Stimulated activated CD8-positive, alpha-beta memory T cell treated with anti-CD3 and anti-CD28 coated beads, Interleukin-12 subunit alpha, Interleukin-12 subunit beta, amount 100 ng/mL, for 24 hours (primary cell): ENCODE data around the gene KCNH8.

Source experiments
- DNase-seq: peaks from one replicate; pipeline ENCODE4 v3.0.0-alpha.2; 2020; ENCODE audit errors: extremely low read depth

KCNH8 gene

DNA sequence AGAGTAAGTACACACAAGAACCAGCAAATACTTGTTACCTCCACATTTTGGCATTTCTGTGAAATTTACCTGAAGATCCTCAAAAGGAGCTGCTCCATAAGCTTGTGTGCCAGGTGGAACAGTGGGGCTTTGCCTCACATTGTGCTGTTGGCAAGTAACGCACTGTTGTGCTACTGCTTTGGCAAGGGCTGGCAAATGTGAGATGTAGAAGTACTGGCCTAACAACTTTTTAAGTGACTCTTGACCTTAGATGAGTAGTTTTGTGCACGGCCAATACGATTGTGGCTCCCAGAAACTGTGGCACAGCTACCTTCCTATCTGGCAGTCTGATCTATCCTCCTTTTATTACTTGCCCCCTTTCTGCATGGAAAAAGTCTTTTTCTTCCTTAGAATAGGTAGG lies 337.0 kb downstream of the KCNH8 start:
- DNase-seq = no peak

DNA sequence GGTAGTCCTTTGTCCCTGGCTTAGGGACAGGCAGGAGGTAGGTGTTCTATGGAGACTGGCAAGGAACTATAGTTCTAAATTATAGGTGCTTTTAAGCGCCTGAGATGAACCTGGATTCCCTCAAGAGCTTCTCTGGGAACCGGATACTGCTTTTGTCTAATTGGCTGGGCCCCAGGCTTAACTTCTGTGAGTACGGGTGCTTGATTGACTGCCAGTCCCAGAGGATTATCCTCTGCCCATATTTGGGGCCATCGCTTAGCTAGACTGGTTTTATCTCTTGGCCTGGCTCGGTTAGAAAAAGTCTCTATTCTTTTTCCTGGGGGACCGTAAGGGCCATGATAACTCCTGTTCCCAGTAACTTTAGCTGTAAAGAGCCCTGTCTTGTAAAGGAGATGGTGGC lies 339.1 kb downstream of the KCNH8 start:
- DNase-seq = no peak

DNA sequence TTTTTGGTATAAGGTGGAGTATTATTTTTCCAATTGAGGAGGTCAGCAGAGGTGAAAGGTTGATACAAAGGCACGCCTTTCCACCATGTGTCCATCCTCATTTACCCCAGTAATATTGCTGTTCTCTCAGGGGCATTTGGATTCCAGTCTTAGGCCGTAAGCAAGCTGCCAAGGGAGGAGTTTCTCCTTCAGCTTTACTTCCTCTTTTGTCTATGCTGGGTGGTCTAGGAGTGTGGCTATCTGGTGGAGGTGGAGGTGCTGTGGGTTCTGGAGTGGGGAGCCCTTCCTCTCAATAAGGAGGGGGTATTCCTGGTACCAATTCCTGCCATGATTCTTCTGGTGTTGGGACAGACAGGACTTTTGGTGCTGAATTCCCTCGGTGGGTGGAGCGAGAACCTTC lies 340.6 kb downstream of the KCNH8 start:
- DNase-seq = no peak

GRCh38 chr3:19489936-19490335 lies 341.6 kb downstream of the KCNH8 start:
- DNase-seq = no peak

GRCh38 chr3:19506171-19506570 lies 357.9 kb downstream of the KCNH8 start:
- no peak for DNase-seq

- DNase-seq = no peak
Measured at GRCh38 chr3:19522305-19522704, 374.0 kb downstream of the KCNH8 start.

DNA sequence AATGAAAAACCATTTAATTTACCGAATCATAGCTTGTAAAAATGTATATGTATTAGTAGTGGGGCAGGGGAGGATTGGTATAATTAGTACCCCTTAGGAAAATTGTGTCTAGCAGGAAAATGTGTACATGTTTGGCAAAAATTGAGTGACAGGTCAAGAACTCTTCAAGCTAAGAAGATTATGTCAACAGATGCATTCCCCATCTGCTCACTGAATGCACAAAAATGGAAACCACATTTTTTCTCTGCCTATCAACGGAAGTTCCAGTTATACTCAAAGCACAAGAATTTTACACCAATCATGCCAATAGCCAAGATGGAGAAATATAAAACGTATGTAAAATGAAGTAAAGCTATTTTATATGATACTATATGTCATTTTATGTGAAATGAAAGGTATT lies 377.8 kb downstream of the KCNH8 start:
- DNase-seq = no peak

GRCh38 chr3:19527746-19528145 lies 379.4 kb downstream of the KCNH8 start:
- DNase-seq = no peak

GRCh38 chr3:19531426-19531825 lies 383.1 kb downstream of the KCNH8 start:
- no peak for DNase-seq

DNA sequence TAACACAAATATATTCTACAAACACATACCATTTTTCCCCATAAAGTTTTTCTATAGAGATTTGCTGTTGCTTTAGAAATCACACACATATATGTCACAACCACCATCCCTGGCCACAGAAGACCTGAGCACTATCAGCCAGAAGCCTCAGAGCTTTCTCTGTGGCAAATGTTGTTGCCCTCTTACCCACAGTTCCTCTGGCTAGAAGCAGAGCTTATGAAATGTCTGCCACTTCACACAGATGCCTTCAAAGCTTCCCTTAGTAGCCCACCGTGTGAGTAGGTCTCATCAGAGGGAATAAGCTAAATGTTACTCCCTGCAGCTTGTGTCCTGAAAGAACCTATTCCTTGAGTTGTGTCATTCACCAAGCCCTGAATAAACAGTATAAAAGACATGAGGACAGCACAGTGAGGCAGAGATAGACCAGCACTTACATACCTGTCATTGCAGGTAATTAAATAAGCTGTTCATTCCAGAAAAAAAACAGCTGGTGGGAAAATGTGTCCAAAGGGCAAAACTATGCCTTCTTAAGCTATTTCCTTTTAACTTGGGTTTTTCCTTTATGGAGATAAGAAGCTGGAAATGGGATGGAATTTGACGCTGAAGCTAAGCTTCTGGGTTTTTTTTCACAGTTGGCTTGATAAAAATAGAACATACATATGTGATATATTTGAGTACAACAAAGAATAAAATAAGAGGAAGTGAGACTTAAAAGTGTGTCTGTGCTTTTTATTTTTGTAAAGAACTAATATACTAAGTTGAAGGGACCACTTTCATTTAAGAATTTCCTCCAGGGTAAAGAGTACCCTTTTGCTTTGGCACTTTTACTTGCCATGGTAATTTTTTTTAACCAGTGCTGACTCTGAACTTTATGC lies 391.4 kb downstream of the KCNH8 start:
- no peak for DNase-seq

GRCh38 chr3:19540464-19540863 lies 392.2 kb downstream of the KCNH8 start:
- no peak for DNase-seq

DNA sequence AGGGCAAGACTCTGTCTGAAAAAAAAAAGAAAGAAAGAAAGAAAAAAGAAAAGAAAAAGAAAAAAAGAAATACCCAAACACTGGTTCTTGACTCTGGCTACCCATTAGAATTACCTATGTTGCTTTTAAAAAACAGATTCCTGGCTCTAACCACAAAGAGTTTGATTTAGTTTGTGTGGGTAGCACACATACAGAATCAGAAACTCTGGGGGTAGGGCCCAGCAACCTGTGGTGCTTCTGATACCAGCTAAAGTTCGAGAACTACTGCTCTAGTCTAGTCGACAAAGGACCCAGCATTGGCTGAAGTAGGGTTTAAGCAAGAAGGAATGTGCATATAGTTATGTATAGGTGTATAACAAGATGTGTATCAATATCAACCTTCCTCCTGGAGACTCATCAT lies 393.0 kb downstream of the KCNH8 start:
- no peak for DNase-seq

- no peak for DNase-seq
Measured at GRCh38 chr3:19543212-19543841, 395.0 kb downstream of the KCNH8 start.

DNA sequence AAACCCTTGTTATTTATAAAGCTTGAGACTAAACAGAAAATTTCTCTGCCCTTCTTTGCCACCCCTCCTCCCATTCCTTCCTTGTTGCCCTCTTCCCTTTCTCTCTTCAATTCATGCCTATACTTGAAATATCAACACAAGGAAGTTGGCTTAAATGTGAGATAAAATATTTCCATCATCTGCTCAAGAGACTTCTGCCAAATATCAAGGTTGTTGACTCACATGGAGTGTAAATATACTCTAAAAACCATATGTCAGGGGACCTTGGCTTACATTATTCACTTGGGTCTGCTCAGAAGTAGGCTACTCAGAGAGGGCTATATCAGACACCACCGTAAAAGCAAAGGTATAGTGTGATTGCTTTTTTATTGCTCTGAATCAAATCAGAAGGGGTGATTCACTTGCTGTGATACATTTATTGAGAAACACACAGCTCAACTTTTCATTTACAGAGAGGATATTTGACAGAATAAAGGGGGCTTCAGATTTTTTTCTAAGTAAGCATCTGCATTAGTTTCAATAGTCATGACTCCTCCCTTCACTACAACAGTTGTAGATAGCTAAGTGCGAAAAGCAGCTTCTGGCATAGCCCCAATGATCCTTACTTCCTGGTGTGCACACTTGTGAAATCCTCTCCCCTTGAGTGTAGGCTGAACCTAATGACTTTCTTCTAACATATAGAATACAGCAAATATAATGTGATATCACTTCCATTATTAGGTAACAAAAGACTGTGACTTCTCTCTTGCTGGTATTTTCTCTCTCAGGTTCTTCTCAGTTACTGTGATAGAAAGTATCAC lies 399.6 kb downstream of the KCNH8 start:
- DNase-seq = no peak

- DNase-seq = no peak
Measured at GRCh38 chr3:19559724-19560442, 411.6 kb downstream of the KCNH8 start.

DNA sequence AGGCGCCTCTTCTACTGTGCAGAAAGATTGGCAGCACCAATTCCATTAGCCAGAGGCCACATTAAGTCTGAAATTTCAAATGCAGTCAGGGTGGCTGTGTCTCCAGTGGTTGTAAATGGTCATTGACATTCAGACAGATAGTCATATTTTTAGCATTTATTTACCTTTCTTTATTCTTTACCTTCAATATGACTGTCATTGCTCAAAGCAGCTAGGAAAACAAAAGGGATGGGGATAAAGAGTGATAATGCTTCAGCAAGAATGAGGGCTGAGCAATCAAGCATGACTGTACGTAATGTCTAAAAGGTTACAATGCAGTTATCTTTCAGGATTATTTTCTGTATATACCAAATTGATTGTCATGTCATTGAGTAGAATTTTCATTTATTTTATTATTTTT lies 425.3 kb downstream of the KCNH8 start:
- no peak for DNase-seq

DNA sequence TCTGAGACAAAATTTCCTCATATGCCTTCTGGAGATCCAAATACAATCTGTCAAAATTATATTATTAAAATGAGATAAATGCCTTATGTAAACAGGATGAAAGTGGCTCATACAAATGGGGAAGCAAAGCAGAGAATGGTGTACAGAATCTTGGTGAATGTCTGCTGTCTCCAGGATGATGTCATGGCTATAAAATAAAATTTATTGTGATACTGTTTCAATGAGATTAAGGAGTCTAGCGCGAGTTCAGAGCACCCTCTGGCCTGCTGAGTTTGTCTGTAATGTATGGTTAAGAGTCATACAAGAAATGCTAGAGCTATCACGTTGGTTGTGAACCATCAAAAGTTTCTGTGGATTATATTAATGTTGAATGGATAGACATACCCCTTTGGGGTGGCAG lies 426.0 kb downstream of the KCNH8 start:
- no peak for DNase-seq

GRCh38 chr3:19576343-19576742 lies 428.0 kb downstream of the KCNH8 start:
- DNase-seq = no peak
